Measurements from ENCODE around the gene GXYLT2.

Gene GXYLT2

DNA sequence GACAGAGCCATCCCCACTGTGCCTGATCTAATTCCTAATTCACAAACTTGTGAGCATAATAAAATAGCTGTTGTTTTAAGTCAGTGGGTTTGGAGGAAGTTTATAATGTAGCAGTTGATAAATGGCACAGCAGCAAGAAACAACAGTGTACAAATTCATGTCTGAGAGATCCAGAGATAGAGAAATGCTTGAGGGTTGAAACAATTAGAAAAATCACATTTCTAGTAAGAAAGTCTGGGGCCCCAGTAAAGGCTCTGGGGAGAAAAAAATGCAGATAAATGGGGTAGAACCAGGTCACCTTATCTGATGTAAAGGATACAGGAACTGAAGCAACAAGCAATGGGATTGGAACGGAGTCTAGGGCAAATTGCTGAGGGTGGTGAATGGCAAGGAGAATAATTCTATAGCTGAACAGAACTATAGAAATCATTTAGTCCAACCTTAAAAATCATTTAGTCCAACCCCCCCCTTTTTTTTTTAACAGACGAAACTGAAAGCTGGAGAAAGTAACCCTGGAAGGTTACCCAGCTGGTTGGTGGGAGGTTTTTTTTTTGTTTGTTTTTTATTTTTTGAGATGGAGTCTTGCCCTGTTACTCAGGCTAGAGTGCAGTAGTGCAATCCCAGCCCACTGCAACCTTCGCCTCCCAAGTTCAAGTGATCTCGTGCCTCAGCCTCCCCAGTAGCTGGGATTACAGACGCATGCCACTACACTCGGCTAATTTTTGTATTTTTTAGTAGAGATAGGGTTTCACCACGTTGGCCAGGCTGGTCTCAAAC, 25.3 kb upstream of the GXYLT2 start:
- no peak overlapping the region for H3K4me3 ChIP-seq (ENCODE audit: low read depth, low read length)
- H3K4me1 ChIP-seq: no peaks in the 10 kb centered on the region
- no peaks in the 10 kb centered on the region for H3K9me3 ChIP-seq
- H3K27me3 ChIP-seq: no peaks in the 10 kb centered on the region
- DNase-seq: no peak
- no peak for TF ChIP-seq CTCF (IDR thresholded peaks at IDR 0.05; ENCODE audit: low read depth, low read length)
- no peaks in the 10 kb centered on the region for H3K36me3 ChIP-seq

DNA sequence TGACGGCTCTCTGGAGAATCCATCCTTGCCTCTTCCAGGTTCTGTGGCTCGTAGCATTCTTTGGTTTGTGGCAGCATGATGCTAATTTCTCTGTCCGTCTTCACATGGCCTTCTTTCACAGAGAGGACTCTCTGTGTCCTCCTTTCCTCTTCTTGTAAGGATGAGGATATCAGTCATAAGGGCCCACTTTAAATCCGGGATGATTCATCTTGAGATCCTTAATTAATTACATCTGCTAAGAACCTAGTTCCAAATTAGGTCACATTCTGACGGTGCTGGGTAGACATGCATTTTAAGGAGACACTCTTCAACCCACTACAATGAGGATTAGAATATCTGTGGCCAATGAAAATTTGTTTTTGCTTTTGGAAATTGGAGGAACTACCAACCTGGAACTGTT, 15.7 kb upstream of the GXYLT2 start:
- H3K4me3 ChIP-seq (ENCODE audit: low read depth, low read length): no peak overlapping the region
- no peaks in the 10 kb centered on the region for H3K9me3 ChIP-seq
- H3K4me1 ChIP-seq: no peaks in the 10 kb centered on the region
- no peak for DNase-seq
- no peak for TF ChIP-seq CTCF (IDR thresholded peaks at IDR 0.05; ENCODE audit: low read depth, low read length)
- H3K27me3 ChIP-seq: peaks cover 3% of the 10 kb centered on the region; the same call in 1 of the 2 replicates
- no peaks in the 10 kb centered on the region for H3K36me3 ChIP-seq

GRCh38 chr3:72887343-72887704, 522 bp upstream of the GXYLT2 start:
- Histone ChIP-seq H3K27me3 (no peaks in the 10 kb centered on the region), H3K9me3 (no peaks in the 10 kb centered on the region), H3K36me3 (no peaks in the 10 kb centered on the region), H3K4me3 (ENCODE audit: low read depth, low read length) (peak overlapping the region; percentile 88), H3K4me1 (peaks cover 4% of the 10 kb centered on the region)
- DNase-seq: no peak
- no peak for TF ChIP-seq CTCF (IDR thresholded peaks at IDR 0.05; ENCODE audit: low read depth, low read length)

GRCh38 chr3:72888546-72889309, 882 bp downstream of the GXYLT2 start:
- Histone ChIP-seq H3K27me3 (no peaks in the 10 kb centered on the region), H3K4me1 (peaks cover 4% of the 10 kb centered on the region), H3K4me3 (ENCODE audit: low read depth, low read length) (peak overlapping the region; percentile 52)

GRCh38 chr3:72889310-72890165, 1.7 kb downstream of the GXYLT2 start:
- Histone ChIP-seq H3K4me1 (peaks cover 4% of the 10 kb centered on the region), H3K36me3 (no peaks in the 10 kb centered on the region), H3K9me3 (no peaks in the 10 kb centered on the region), H3K4me3 (ENCODE audit: low read depth, low read length) (no peak overlapping the region), H3K27me3 (no peaks in the 10 kb centered on the region)
- TF ChIP-seq CTCF (IDR thresholded peaks at IDR 0.05; ENCODE audit: low read depth, low read length): no peak
- no peak for DNase-seq

More at GRCh38 chr3:72888546-72889309, 882 bp downstream of the GXYLT2 start:
- H3K36me3 ChIP-seq: no peaks in the 10 kb centered on the region
- TF ChIP-seq CTCF (IDR thresholded peaks at IDR 0.05; ENCODE audit: low read depth, low read length): no peak
- DNase-seq: no peak
- no peaks in the 10 kb centered on the region for H3K9me3 ChIP-seq
